Measurements from ENCODE around the gene ZFPL1.

Gene ZFPL1

GRCh38 chr11:65083834-65084597, at the start of gene ZFPL1, which contains the start of gene CDCA5:
TSS of gene ZFPL1 (plus strand) at chr11:65084222. CDS start at chr11:65084699, 477 bp downstream.
TSS of gene CDCA5 (minus strand) at chr11:65084040. CDS start at chr11:65083978, 62 bp downstream.
- DNase-seq: peak; percentile 93

- no peak for DNase-seq
These were observed 49.6 kb upstream of the ZFPL1 start for GRCh38 chr11:65034423-65034822.

- DNase-seq: no peak
These were observed 48.4 kb upstream of the ZFPL1 start for GRCh38 chr11:65035579-65035978.

- DNase-seq: no peak
These were observed 47.1 kb upstream of the ZFPL1 start for GRCh38 chr11:65036931-65037330.

- DNase-seq: no peak
These were observed 43.5 kb upstream of the ZFPL1 start for GRCh38 chr11:65040520-65040846.

GRCh38 chr11:65040847-65041622, 43.0 kb upstream of the ZFPL1 start, which contains the start of gene SAC3D1:
TSS of gene SAC3D1 (plus strand) at chr11:65041210. CDS start at chr11:65041293, 83 bp downstream.
- peak; percentile 67 for DNase-seq

GRCh38 chr11:65042891-65043290, 41.1 kb upstream of the ZFPL1 start:
- no peak for DNase-seq

GRCh38 chr11:65043881-65044501, 40.0 kb upstream of the ZFPL1 start:
- no peak for DNase-seq

- DNase-seq: no peak
These were observed 39.0 kb upstream of the ZFPL1 start for GRCh38 chr11:65045061-65045460.

- no peak for DNase-seq
These were observed 38.3 kb upstream of the ZFPL1 start for GRCh38 chr11:65045728-65046127.

GRCh38 chr11:65047581-65048422, 36.2 kb upstream of the ZFPL1 start:
- no peak for DNase-seq

- DNase-seq: no peak
These were observed 32.6 kb upstream of the ZFPL1 start for GRCh38 chr11:65051398-65051858.

- DNase-seq: peak; percentile 18
These were observed 30.1 kb upstream of the ZFPL1 start for GRCh38 chr11:65053827-65054508.

- DNase-seq: no peak
These were observed 28.5 kb upstream of the ZFPL1 start for GRCh38 chr11:65055538-65055937.

GRCh38 chr11:65056999-65057398, 27.0 kb upstream of the ZFPL1 start:
- no peak for DNase-seq

GRCh38 chr11:65057526-65057925, 26.5 kb upstream of the ZFPL1 start:
- DNase-seq: no peak

GRCh38 chr11:65058012-65058411, 26.0 kb upstream of the ZFPL1 start:
- DNase-seq: no peak

GRCh38 chr11:65058419-65059054, 25.5 kb upstream of the ZFPL1 start, which contains the start of gene NAALADL1:
TSS of gene NAALADL1 (minus strand) at chr11:65058553. CDS start at chr11:65058521, 32 bp downstream.
- DNase-seq: no peak

- DNase-seq: no peak
These were observed 24.5 kb upstream of the ZFPL1 start for GRCh38 chr11:65059523-65059922.

- DNase-seq: no peak
These were observed 23.8 kb upstream of the ZFPL1 start for GRCh38 chr11:65059959-65060824.

All from activated T-cell treated with anti-CD3 and anti-CD28 coated beads for 4 hours (primary cell).